ENCODE measurements around the gene ARHGAP1. TPM values are rescaled to one million over a fixed set of nuclear protein-coding genes. Genes with fewer than 3 reads are reported as not detected.

The ARHGAP1 gene
- total and polyA plus RNA-seq, 10 donors, result 13.3 to 137 (median 76.9) TPM

DNA sequence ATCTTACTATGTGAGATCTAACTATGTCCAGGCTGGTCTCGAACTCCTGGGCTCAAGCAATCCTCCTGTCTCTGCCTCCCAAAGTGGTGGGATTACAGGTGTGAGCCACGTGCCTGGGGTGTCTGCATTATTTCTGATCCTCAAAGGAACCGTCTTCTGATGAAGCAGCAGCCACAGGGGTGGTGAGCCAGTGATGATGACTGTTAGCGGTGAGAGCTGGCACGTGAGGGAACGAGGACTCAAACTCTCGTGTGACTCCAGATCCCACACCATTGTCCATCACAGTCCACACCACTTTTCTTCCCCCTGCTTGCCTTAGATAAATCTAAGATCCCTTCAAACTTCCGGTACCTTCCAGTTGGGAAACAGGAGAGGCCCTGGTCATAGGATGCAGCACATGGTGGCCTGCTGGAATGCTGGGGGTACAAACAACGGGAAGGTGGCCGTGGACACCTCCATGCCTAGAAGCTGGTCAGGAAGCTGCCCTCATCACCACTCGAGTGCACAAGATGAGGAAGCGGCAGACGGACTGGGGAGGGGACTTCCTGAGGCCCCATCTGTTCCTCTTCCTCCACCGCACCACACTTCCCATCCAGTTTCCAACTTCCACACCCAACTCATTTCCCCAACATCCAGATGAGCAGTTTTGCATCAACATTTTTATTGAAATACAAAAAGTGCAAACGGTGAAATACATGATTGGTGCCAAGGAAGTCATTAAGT, 23.8 kb downstream of the ARHGAP1 start:
- peak overlapping the region in 7 of 8 donors; percentile 33 to 90 (median 79) for H3K27ac ChIP-seq
- DNase-seq, result peak; percentile 85
- TF ChIP-seq POLR2A (IDR thresholded peaks at IDR 0.05), result no peak
- TF ChIP-seq, protein P1, sequence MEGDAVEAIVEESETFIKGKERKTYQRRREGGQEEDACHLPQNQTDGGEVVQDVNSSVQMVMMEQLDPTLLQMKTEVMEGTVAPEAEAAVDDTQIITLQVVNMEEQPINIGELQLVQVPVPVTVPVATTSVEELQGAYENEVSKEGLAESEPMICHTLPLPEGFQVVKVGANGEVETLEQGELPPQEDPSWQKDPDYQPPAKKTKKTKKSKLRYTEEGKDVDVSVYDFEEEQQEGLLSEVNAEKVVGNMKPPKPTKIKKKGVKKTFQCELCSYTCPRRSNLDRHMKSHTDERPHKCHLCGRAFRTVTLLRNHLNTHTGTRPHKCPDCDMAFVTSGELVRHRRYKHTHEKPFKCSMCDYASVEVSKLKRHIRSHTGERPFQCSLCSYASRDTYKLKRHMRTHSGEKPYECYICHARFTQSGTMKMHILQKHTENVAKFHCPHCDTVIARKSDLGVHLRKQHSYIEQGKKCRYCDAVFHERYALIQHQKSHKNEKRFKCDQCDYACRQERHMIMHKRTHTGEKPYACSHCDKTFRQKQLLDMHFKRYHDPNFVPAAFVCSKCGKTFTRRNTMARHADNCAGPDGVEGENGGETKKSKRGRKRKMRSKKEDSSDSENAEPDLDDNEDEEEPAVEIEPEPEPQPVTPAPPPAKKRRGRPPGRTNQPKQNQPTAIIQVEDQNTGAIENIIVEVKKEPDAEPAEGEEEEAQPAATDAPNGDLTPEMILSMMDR (IDR thresholded peaks at IDR 0.05 in 8 of 11, conservative IDR thresholded peaks at IDR 0.05 in 3 of 11), result no peak
- TF ChIP-seq POLR2AphosphoS5 (IDR thresholded peaks at IDR 0.05), result peak in 1 of 3 donors; percentile 48

DNA sequence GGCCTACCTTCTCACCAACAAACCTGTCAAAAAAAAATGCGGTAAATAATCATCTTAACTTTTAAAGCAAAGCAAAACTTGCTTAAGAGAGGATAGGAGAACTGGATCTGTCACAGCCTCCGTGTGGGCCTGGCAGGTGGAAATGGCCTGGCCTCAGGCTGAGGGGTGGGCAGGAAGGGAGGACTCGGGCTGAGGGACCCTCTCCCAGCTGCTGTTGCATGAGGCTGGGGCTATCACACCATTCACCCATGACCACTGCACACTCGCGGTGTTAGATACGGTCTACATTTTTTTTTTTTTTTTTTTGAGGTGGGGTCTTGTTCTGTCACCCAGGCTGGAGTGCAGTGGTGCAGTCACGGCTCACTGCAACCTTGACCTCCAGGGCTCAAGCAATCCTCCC, 24.5 kb downstream of the ARHGAP1 start:
- Histone ChIP-seq H3K27ac (peak overlapping the region; percentile 5 to 90 (median 77)), H3K27me3 (replicated peaks in 1 of 7) (no peaks in the 10 kb centered on the region), H3K36me3 (peaks cover 8 to 84% (median 68%) of the 10 kb centered on the region in 6 donors), H3K4me3 (peak overlapping the region in 1 of 8 donors; percentile 35), H3K9me3 (no peaks in the 10 kb centered on the region), H3K4me1 (peaks cover 38 to 86% (median 68%) of the 10 kb centered on the region in 6 donors)
- intact Hi-C loops (cut with DNase I; ENCODE audit: low total_unique reads), result no loop called here
- WGBS, 5 donors, result 77 to 89% (median 85%) methylated on average over 7 of the region's 7 CpGs
- TF ChIP-seq, protein P1 (IDR thresholded peaks at IDR 0.05 in 8 of 11, conservative IDR thresholded peaks at IDR 0.05 in 3 of 11), result no peak
- peak in 2 of 3 donors; percentile 4 to 59 for TF ChIP-seq POLR2AphosphoS5 (IDR thresholded peaks at IDR 0.05)
- DNase-seq, result peak; percentile 60

More for the DNA sequence above, 23.8 kb downstream of the ARHGAP1 start:
- WGBS, 5 donors, result 48 to 62% (median 55%) methylated on average over 15 of the region's 15 CpGs
- peak overlapping the region in 1 of 8 donors; percentile 35 for H3K4me3 ChIP-seq
- H3K9me3 ChIP-seq, result no peaks in the 10 kb centered on the region
- H3K27me3 ChIP-seq (replicated peaks in 1 of 7), result no peaks in the 10 kb centered on the region
- peaks cover 8 to 84% (median 68%) of the 10 kb centered on the region in 6 donors for H3K36me3 ChIP-seq
- intact Hi-C loops (cut with DNase I; ENCODE audit: low total_unique reads), result no loop called here
- peaks cover 35 to 79% (median 62%) of the 10 kb centered on the region in 6 donors for H3K4me1 ChIP-seq

DNA sequence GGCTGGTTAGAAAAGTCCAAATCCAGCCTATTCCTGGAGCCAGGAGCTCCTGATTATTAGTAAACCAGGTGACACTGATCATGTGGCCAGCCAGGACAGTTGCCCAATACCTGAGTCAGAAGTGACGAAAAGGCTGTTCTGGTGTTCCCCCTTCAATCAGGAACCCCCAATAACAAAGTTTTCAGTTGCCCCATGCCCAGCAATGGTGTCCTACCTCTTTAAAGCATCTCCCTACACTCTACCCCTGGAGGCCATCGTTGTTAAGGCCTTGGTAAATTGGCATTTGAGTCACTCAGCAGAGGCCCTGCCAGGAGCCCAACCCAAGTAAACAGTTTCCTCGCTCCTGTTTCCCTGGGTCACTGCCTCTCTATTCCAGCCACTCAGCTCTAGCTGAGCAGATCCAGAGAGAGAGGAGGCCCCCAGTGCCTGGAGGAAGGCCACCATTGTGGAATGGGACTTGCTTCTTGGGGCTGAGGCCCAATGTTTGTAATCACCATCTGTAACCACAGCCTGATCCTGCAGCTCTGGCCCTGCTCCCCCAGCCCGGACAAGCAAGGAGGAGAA, 25.0 kb downstream of the ARHGAP1 start:
- peaks cover 42 to 92% (median 73%) of the 10 kb centered on the region in 6 donors for H3K4me1 ChIP-seq

More for the DNA sequence above, 25.0 kb downstream of the ARHGAP1 start:
- peak overlapping the region in 1 of 8 donors; percentile 35 for H3K4me3 ChIP-seq
- peaks cover 8 to 84% (median 68%) of the 10 kb centered on the region in 6 donors for H3K36me3 ChIP-seq
- H3K9me3 ChIP-seq, result no peaks in the 10 kb centered on the region
- H3K27ac ChIP-seq, result peak overlapping the region; percentile 5 to 90 (median 77)
- no peaks in the 10 kb centered on the region for H3K27me3 ChIP-seq (replicated peaks in 1 of 7)
- WGBS, 5 donors, result 44 to 73% (median 62%) methylated on average over 4 of the region's 4 CpGs
- TF ChIP-seq POLR2A (IDR thresholded peaks at IDR 0.05), result no peak
- TF ChIP-seq POLR2AphosphoS5 (IDR thresholded peaks at IDR 0.05), result no peak
- TF ChIP-seq, protein P1 (IDR thresholded peaks at IDR 0.05 in 8 of 11, conservative IDR thresholded peaks at IDR 0.05 in 3 of 11), result no peak
- peak; percentile 68 for DNase-seq
- intact Hi-C loops (cut with DNase I; ENCODE audit: low total_unique reads), result no loop called here

Data from spleen (tissue), 11 donors.